ENCODE measurements around the gene CNNM4. TPM values are rescaled to one million over a fixed set of nuclear protein-coding genes. Genes with fewer than 3 reads are reported as not detected.

The CNNM4 gene
- total and polyA plus RNA-seq, 12 donors = 4.3 to 59.7 (median 32.5) TPM

DNA sequence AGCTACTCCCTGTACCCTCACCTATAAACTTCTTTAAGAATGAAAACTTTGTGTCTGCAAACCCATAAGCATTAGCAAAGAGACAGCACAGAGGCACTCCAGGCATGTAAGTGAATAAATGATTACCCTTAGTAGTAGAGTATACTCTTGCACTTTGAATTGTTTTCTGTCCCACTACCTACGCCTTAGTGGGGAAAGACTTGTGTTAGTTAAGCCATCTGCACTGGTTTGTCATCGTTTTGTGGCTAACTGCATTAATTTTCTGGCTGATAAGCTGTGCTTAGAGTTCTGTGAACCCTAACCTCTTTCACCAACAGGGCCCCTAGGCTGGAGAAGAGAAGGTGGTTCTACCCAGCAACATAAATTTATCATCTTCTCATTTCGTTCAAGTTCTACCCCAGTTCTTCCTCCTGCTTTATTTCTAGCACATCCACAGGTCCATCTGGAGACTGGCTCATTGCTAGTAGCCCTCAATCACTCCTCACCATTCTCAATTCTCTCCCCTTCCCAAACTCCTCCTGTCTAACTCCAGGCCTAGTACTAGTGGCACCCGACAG lies 21.5 kb upstream of the CNNM4 start:
- Histone ChIP-seq H3K9me3 (no peaks in the 10 kb centered on the region), H3K4me3 (peak overlapping the region; percentile 69 to 93 (median 80)), H3K36me3 (peaks cover 0 to 36% (median 2%) of the 10 kb centered on the region in 9 donors), H3K27ac (peak overlapping the region in 8 of 10 donors; percentile 54 to 84 (median 78)), H3K4me1 (peaks cover 0 to 56% (median 31%) of the 10 kb centered on the region in 9 donors), H3K27me3 (no peaks in the 10 kb centered on the region)
- 26 to 33% methylated on average over 4 of the region's 4 CpGs for WGBS, 2 donors
- no peak for ATAC-seq
- TF ChIP-seq, protein P1, sequence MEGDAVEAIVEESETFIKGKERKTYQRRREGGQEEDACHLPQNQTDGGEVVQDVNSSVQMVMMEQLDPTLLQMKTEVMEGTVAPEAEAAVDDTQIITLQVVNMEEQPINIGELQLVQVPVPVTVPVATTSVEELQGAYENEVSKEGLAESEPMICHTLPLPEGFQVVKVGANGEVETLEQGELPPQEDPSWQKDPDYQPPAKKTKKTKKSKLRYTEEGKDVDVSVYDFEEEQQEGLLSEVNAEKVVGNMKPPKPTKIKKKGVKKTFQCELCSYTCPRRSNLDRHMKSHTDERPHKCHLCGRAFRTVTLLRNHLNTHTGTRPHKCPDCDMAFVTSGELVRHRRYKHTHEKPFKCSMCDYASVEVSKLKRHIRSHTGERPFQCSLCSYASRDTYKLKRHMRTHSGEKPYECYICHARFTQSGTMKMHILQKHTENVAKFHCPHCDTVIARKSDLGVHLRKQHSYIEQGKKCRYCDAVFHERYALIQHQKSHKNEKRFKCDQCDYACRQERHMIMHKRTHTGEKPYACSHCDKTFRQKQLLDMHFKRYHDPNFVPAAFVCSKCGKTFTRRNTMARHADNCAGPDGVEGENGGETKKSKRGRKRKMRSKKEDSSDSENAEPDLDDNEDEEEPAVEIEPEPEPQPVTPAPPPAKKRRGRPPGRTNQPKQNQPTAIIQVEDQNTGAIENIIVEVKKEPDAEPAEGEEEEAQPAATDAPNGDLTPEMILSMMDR (IDR thresholded peaks at IDR 0.05) = no peak
- no peak for DNase-seq
- intact Hi-C loops (cut with DNase I) = loop anchor here in 2 of 10 donors (5.0 kb wide), 1 partner anchor 102 kb away; the partner anchor contains the start of gene KANSL3 (in 2 of the 2)

DNA sequence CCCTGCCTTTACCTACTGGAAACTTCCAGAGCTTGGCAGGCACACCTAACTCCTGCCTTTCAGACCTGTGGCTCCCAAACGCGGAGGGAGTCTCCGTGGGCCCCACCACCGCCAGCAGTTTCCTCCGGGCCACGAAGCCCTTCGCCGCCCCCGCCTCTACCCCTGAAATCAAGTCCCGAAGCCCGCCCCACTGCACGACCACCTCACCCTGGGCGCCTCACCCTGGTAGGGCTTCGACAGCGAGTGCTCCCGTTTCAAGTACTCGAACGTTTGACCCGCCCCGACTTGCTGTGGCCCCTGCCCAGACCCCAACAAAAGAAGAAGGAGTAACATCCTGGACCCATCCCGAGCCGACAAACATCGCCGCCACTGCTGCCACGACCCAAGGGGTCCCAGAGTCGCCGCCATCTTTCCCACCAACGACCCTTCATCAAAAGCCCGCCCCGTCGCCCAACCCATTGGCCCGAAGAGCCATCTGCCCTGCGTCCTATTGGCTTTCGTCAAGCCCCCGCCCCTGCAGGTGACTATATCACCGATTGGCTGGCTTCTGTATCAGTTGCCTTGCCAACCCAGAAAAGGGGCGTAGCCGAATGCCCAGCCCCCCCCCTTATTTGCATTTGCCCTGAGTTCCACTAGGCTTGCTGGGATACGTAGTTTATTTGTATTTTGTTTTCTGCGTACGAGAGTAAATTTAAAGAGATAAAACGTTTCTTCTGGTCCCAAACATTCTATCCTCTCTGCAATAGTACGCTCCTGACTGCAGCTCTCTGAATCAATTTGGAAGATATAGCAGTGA lies 20.9 kb upstream of the CNNM4 start, which contains the start of gene LMAN2L:
Gene LMAN2L (minus strand): TSS at position 432 of the 796 bp plus-strand sequence. CDS start 24 bp downstream, at position 408.
- peaks cover 0 to 49% (median 28%) of the 10 kb centered on the region in 9 donors for H3K4me1 ChIP-seq
- 0% methylated on average over 43 of the region's 43 CpGs for WGBS, 2 donors
- peak; percentile 96 to 100 (median 100) for ATAC-seq

DNA sequence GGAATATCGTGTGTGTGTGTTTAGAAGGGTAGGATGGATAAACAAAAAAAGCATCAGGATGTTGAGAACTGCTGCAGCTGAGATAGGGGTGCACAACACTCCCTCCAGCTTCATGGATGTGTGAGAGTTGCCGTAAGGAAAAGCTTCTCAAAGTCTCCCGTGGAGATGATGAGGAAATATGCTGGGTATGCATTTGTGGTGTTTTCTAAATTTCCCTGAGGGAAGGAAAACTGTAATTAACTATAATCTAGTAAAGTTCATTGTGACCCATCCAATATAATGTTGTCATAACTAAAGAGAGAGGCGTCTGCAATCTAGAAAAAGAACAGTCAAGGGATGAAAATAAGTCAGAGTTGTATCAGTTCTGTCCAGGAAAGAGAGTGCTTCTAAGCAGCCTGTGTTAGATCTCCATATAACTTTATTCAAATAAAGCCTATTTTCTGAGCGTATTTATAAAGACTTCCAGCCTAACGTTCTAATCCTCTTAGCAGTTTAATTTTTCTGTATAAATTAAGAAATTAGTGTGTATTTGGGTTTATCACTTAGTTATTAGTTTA lies 13.6 kb upstream of the CNNM4 start:
- WGBS, 2 donors = 56 to 57% methylated on average over 6 of the region's 6 CpGs
- intact Hi-C loops (cut with DNase I) = no loop called here
- Histone ChIP-seq H3K4me1 (peaks cover 0 to 10% (median 0%) of the 10 kb centered on the region in 9 donors), H3K27ac (peak overlapping the region in 5 of 10 donors; percentile 4 to 41 (median 36)), H3K27me3 (no peaks in the 10 kb centered on the region), H3K9me3 (no peaks in the 10 kb centered on the region), H3K4me3 (no peak overlapping the region), H3K36me3 (no peaks in the 10 kb centered on the region)
- ATAC-seq = peak in 3 of 8 donors; percentile 31 to 40 (median 38)
- no peak for DNase-seq
- TF ChIP-seq, protein P1 (IDR thresholded peaks at IDR 0.05) = no peak

More for the DNA sequence above, 20.9 kb upstream of the CNNM4 start, which contains the start of gene LMAN2L:
- H3K27ac ChIP-seq = peak within 1 kb of the TSS; percentile 34 to 84 (median 76)
- H3K9me3 ChIP-seq = no peaks in the 10 kb centered on the region
- no peaks in the 10 kb centered on the region for H3K27me3 ChIP-seq
- peaks cover 0 to 29% (median 0%) of the 10 kb centered on the region in 9 donors for H3K36me3 ChIP-seq
- H3K4me3 ChIP-seq = peak within 1 kb of the TSS; percentile 69 to 93 (median 80)
- TF ChIP-seq, protein P1 (IDR thresholded peaks at IDR 0.05) = peak in 1 of 9 donors; percentile 15
- peak; percentile 95 to 99 for DNase-seq
- intact Hi-C loops (cut with DNase I) = loop anchor here in 4 of 10 donors (1.0 to 5.0 kb wide), 3 partner anchors 20 to 103 kb away; partner anchors contain the start of genes KANSL3 (in 4 of the 4) and CNNM4 (in 2 of the 4)

DNA sequence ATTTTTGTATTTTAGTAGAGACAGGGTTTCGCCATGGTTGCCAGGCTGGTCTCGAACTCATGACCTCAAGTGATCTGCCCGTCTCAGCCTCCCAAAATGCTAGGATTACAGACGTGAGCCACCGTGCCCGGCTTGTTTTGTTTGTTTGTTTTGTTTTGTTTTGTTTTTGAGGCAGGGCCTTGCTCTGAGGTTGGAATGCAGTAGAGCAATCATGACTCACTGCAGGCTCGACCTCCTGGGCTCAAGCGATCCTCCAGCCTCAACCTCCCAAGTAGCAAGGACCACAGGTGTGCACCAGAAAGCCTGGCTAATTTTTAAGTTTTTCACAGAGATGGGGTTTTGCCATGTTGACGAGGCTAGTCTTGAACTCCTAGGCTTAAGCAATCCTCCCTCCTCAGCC lies 8.9 kb upstream of the CNNM4 start:
- Histone ChIP-seq H3K4me3 (no peak overlapping the region), H3K4me1 (peaks cover 0 to 10% (median 0%) of the 10 kb centered on the region in 9 donors), H3K36me3 (no peaks in the 10 kb centered on the region), H3K9me3 (no peaks in the 10 kb centered on the region), H3K27ac (no peak overlapping the region), H3K27me3 (no peaks in the 10 kb centered on the region)
- TF ChIP-seq, protein P1 (IDR thresholded peaks at IDR 0.05) = no peak
- 90 to 92% methylated on average over 9 of the region's 9 CpGs for WGBS, 2 donors
- intact Hi-C loops (cut with DNase I) = loop anchor here in 1 of 10 donors (10.0 kb wide), 1 partner anchor 213 kb away; no protein-coding TSS in a partner anchor
- ATAC-seq (no peak), DNase-seq (no peak)

Data from heart right ventricle (tissue), 16 donors.